ENCODE data around the gene DNAJB8.
A peak's percentile ranks its signal among the peaks of the same experiment; 100 is the strongest.

The DNAJB8 gene

GRCh38 chr3:128464188-128464587 is 2.5 kb downstream of the DNAJB8 start:
- no peak for DNase-seq (ENCODE audit: low spot score)

DNA sequence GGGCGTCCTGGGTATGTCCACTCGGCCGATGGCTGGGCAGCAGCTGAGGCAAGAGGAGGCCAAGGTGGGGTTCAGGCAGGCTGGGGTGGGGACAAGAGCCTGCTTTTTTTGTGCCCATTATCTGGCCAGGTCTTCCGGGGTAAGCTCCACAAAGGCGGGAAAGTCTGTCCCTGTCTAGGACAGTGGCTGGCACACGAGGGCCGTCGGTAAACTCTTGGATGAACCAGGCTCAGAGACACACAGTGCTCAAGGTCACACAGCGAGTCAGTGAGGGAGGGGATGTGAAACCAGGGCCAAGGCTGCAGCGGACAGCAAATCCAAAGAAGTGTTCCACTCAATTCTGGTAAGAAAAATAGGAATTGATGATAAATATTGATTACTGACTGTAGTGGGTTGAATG is 2.9 kb downstream of the DNAJB8 start:
- DNase-seq (ENCODE audit: low spot score): no peak

GRCh38 chr3:128463354-128463753 is 3.3 kb downstream of the DNAJB8 start:
- DNase-seq (ENCODE audit: low spot score): no peak

DNA sequence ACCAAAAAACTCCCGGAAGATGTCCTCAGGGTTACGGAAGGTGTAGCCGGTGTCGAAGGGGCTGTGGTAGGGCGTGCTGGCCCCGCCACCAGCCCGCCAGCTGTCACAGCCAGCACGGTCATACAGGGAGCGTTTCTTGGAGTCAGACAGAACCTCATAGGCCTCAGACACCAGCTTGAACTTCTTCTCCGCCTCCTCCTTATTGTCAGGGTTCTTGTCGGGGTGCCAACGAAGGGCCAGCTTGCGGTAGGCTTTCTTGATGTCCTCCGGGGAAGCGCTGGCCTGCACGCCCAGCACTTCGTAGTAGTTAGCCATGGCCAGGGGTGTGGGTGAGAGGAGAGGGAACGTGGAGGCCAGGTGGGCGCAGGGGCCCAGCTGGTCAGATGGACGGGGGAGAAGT is 3.8 kb downstream of the DNAJB8 start:
- no peak for DNase-seq (ENCODE audit: low spot score)

GRCh38 chr3:128462341-128462910 is 4.3 kb downstream of the DNAJB8 start:
- no peak for DNase-seq (ENCODE audit: low spot score)

DNA sequence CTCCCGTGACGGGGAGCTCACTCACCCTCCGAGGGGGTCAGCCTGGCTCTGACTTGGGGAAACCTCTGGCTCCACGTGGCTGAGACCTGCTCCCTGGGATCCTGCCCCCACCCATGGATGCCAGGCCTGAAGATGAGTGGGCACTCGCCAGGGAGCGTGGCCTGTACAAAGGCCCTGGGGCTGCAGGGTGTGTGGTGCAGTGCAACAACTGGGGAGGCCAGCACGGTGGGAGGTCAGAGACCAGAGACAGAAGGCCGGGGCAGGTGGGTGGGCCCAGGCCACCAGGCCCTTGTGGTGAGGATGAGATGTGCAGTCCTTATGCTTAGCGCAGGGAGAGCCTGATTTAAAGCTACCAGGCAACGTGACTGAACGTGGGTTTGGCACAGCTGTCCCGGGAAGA is 5.0 kb downstream of the DNAJB8 start:
- DNase-seq (ENCODE audit: low spot score): peak; percentile 45

- no peak for DNase-seq (ENCODE audit: low spot score)
Observed at GRCh38 chr3:128459461-128459820, 7.2 kb downstream of the DNAJB8 start.

DNA sequence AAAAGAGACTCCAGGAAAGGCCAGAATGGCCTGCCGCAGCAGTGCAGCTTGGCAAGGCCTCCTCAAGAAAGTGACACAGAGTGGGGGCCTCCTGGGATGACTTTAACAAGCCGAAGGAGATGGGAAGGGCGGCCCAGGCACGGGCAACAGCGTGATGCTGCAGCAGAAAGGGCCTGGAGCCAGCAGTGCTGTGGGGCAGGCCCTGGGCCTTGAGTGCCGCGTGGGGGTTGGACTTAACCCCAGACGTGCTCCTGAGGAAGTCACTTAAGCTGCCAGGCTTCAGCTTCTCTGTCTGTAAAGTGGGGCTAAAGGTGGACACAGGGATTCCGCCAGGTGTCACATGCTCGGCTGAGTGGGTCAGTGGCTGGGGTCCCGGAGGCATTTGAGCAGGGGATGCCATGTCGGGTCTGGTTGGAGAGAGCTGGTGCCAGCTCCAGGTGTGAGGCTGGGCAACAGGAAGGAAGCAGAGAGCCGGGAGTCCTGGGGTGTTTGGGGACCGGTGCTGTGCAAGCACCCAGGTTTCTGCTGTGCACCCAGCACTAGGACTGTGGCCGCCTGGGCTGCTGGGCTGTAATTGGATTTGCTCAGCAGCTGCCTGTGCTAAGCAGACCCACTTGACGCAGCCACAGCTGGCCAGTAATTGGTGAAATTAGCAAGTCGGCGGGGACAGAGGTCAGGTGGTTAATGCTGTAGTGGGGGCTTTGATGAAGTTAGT is 7.8 kb downstream of the DNAJB8 start:
- no peak for DNase-seq (ENCODE audit: low spot score)

DNA sequence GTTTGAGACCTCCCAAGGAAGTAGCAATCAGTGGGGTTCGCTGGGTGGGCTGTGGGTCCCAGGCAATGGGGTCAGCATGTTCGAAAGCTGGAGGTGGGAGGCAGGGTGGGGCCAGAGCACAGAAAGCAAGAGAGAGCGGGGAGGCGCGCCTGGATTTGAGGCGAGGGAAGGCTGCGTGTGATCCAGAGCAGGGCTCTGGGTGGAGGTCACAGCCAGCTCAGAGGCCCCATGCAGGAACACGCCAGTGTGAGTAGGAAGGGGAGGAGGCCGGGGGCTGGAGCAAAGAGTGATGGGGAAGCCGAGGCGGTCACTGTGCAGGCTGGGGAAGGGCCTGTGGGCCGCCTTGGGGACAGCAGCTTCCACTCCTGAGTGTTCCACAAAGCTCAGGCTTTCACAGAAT is 8.8 kb downstream of the DNAJB8 start:
- DNase-seq (ENCODE audit: low spot score): no peak

GRCh38 chr3:128456776-128457715 is 9.6 kb downstream of the DNAJB8 start:
- no peak for DNase-seq (ENCODE audit: low spot score)

DNA sequence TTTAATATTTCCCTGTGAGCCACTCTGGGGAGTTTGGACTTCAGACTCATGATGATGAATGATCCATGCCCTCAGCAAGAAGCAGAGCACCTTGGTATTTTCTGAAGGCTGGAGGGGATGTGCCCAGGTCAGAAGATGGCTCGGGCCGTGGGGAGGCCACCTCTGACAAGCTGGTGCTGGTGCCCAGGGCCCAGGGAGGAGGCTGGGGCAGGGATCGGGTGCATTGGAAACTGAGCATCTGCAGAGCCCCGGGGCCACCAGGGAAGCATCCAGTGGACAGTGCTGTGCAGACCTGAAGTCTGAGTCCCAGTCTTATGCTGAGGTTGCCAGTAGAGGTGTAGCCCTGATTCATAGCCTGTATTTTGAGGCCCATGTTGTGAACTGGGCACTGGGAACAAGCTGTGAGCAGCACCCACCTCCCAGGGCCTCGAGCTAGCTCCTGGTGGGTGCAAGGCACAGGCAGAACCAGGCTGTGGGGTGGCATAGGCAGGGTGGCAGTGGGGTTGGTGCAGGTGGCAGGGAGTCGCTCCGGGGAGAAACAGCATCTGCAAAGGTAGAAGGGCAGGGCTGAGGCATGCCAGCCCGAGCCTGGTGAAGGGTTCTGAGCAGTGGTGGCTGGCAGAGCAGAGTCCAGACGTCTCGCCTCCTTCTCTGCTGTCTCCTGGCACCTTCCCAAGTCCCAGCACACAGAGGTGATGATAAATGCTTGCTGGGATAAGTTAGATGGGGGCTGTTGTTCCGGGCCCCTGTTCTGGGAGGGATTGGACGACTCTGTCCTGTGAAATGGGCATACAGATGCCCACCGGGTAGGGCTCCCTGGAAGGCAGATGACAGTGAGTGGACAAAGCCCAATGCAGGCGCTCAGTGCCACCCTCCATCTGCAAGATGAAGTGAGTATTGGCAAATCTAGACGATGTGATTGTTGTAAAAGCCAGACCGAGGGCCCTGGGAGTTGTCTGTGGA is 10.6 kb downstream of the DNAJB8 start:
- no peak for DNase-seq (ENCODE audit: low spot score)

- DNase-seq (ENCODE audit: low spot score): no peak
Observed at GRCh38 chr3:128455116-128455515, 11.6 kb downstream of the DNAJB8 start.

DNA sequence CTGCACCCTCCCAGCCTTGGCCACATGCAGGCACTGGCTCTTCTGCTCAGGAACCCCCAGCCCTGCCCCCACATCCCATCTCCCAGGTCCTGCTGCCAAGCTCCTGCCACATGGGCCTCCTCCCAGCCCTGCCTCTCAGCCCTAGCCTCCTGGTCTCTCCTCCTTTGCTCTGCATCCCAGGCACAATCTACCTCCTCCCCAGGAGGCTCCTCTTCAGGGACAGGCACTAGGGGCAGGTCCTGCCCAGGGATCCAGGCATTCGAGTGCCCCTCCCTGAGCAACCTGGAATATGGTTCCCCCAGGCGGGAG is 12.4 kb downstream of the DNAJB8 start:
- DNase-seq (ENCODE audit: low spot score): no peak

- no peak for DNase-seq (ENCODE audit: low spot score)
Observed at GRCh38 chr3:128453501-128454309, 13.0 kb downstream of the DNAJB8 start.

- no peak for DNase-seq (ENCODE audit: low spot score)
Observed at GRCh38 chr3:128452678-128453275, 13.9 kb downstream of the DNAJB8 start.

- DNase-seq (ENCODE audit: low spot score): no peak
Observed at GRCh38 chr3:128452120-128452519, 14.6 kb downstream of the DNAJB8 start.

GRCh38 chr3:128449111-128449638 is 17.5 kb downstream of the DNAJB8 start:
- DNase-seq (ENCODE audit: low spot score): no peak

- DNase-seq (ENCODE audit: low spot score): no peak
Observed at GRCh38 chr3:128448491-128448890, 18.2 kb downstream of the DNAJB8 start.

GRCh38 chr3:128447561-128448013 is 19.1 kb downstream of the DNAJB8 start:
- no peak for DNase-seq (ENCODE audit: low spot score)

- no peak for DNase-seq (ENCODE audit: low spot score)
Observed at GRCh38 chr3:128446821-128447220, 19.9 kb downstream of the DNAJB8 start.

Measured in HuH-7 (cell line).